Activated naive CD4-positive, alpha-beta T cell treated with Interleukin-2 at 50 U/mL for 16 hours (primary cell): Measurements from ENCODE around the gene GTPBP2.
"Not testable (repeated sequence)": the region's sequence is repeated elsewhere in the genome, so short reads cannot be mapped to it uniquely, and the experiment has no call there.

Source experiments
- DNase-seq: peaks from one replicate; pipeline ENCODE4 v3.0.0-alpha.2; 2020

GTPBP2 gene

DNA sequence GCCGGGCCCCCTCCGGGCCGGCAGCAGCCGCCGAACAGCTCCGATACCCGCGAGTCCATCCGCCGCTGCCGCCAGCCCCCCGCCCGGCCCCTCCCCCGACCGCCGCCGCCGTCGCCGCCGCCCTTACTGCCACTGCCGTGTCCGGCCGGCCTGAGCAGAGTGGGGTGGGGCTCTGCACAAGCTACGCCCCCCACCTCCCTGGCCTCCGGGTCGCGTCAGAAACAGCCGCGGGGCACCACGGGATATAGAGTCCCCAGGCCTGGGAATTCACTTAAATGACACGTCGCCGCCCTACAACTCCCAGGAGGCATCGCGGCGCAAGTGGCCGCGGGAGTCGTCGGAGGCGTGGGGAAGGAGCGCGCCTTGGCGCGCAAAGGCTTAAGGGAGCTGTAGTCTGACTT is at the start of gene GTPBP2:
TSS of gene GTPBP2 (minus strand) at position 161 of the 401 bp plus-strand sequence. CDS start at position 59, 102 bp downstream.
- DNase-seq: peak; percentile 98

GRCh38 chr6:43678341-43678740 is 49.3 kb upstream of the GTPBP2 start:
- DNase-seq: no peak

DNA sequence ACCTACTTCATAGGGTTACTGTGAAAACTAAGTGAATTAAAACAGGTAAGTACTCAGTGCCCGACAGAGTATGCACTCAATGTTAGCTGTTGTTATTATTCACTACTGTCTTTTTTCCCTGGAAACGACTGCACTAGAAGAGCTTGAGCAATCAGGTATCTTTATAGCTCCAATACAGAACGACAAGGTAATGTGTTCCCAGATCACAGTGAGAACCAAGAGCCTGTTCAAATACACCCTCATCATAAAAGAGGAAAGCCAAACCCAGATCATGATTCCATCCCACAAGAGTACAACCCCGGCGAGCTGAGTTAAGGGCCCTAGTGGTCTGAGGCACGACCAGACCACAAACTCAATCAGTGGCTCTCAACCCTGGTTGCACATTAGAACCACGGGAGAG is 48.7 kb upstream of the GTPBP2 start:
- DNase-seq: no peak

DNA sequence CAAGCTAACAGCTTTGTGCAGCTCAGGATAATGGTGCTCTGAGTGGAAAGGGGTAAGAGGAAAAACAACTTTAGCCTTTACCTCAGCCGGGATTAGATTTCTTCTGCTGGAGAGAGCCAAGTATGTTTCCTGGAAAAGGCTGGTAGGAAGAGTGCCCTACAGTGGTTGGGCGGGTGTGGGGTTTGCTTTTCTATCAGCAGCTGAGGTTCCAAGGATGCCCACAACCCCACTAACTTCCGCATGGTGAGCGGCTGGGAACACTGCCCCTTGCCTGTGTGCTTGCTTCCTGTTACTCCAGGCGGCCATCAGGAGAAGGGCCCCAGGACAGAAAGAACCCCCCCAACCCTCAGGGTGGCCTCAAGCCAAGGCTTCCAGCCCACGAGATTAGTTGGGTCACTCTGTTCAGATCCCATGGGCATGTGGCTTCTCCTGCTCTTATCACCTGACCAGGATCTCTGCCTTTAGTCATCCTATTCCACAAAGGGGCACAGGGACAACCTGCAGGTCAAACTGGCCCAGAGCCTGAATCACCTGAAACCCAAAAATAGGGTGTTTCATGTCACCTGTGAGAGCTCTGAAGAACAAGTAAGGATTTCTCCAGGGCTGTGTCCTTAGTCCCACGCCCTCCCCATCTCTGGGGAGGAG is 48.0 kb upstream of the GTPBP2 start:
- no peak for DNase-seq

GRCh38 chr6:43674921-43675320 is 45.9 kb upstream of the GTPBP2 start:
- DNase-seq: no peak

DNA sequence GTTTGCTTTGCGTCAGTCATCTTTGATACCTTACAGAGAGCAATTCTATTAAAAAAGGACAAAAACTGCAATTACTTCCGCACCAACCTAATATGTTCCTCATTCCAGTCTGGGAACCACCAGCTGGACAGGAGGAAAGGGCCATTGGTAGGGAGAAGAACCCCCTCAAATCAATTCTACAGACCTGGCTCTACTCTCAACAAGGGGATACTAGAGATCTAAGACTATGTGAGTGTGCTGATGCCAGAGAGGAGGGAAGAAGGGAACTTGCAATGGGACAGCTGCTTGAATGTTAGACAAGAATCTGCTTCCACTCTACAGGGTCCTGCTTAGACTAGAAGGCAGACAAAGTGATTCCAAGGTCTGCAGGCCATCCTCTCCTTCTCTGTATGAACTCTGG is 45.2 kb upstream of the GTPBP2 start:
- no peak for DNase-seq

GRCh38 chr6:43673444-43674084 is 44.5 kb upstream of the GTPBP2 start:
- no peak for DNase-seq

- no peak for DNase-seq
Observed at GRCh38 chr6:43671801-43672690, 43.0 kb upstream of the GTPBP2 start.

- no peak for DNase-seq
Observed at GRCh38 chr6:43671011-43671800, 42.1 kb upstream of the GTPBP2 start.

GRCh38 chr6:43670623-43670986 is 41.5 kb upstream of the GTPBP2 start:
- no peak for DNase-seq

- peak; percentile 15 for DNase-seq
Observed at GRCh38 chr6:43669922-43670622, 41.0 kb upstream of the GTPBP2 start.

DNA sequence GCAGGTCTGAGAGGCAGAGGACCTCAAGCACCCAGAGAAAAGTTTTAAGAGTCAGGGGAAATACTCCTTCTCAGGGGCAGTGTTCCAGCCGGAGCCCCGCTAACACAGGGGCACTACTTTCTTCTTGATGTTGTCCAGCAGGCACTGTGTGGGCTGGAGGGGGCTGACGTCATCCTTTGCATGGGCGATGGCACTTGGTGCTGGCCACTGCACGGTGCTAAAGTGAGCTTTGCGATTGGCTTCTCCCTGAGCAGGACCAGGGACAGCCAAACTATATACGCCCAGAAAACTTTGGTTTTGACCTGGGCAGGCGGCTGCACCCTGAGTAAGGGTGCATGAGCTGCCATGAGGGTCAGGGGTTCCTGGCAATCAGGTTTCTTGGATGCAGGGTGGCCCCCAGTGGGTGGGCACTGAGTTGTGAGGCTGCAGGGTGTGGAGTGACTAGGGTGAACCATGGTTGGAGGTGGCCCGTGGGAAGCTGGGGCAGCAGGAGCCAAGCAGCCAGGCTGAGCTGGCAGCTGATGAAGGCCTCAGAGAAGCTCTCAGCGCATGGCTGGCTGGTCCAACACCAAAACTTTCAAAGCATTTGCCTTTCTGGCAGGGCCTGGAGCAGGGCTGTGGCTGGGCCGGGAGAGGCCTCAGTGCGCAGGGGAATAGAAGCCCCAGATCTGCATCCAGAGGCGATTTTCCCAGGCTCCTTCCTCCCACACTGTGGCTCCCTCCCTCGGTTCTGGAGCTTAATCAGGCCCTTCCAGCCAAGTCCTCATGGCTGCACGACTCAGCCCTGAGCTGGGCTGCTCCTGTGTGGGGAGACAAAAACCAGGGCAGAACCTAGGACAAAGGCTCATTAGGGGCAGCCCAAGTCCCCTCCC is 40.2 kb upstream of the GTPBP2 start:
- no peak for DNase-seq

GRCh38 chr6:43668151-43669028 is 39.3 kb upstream of the GTPBP2 start:
- DNase-seq: peak; percentile 39

DNA sequence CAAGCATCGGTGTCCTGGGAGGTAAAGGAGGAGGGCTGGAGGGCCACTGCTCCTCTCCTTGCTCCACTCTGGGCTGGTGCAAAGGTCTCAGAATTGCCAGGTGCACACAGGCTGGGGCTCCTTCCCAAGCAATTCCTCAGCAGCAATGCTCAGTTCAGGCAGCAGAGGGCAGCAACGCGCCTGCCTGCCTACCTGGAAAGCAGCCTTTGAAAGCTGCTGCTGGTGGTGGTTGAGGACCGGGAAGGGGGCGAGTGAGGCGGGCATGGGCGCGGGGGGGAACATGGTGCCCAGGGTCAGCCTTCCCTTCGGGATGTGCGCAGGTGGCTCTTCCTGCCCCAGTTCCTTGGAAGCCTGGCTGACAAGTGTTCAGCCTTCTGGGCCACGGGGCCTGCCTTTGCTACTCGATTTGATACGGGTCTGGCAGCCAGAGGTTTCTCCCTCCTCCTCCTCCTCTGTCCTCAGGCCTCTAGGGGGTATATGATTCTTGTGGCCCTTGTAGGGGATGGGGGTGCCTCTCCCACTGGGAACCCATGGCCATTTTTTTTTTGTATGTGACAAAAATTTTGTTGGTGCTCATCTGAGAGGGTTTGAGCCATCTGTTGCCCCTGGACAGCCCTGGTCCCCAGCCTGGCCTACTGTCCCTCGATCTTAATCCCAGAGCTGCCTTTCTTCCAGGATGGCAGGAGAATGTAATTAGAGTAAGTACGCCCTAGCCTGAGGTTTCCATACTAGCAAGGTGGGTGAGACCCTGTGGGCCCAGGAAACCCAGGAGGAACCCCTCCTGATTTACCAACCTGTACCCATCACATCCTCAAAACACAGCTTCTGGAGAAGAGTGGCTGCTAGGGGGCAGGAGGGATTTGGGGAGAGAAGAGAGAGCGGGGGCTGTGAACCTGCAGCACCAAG is 38.4 kb upstream of the GTPBP2 start:
- peak; percentile 86 for DNase-seq

DNA sequence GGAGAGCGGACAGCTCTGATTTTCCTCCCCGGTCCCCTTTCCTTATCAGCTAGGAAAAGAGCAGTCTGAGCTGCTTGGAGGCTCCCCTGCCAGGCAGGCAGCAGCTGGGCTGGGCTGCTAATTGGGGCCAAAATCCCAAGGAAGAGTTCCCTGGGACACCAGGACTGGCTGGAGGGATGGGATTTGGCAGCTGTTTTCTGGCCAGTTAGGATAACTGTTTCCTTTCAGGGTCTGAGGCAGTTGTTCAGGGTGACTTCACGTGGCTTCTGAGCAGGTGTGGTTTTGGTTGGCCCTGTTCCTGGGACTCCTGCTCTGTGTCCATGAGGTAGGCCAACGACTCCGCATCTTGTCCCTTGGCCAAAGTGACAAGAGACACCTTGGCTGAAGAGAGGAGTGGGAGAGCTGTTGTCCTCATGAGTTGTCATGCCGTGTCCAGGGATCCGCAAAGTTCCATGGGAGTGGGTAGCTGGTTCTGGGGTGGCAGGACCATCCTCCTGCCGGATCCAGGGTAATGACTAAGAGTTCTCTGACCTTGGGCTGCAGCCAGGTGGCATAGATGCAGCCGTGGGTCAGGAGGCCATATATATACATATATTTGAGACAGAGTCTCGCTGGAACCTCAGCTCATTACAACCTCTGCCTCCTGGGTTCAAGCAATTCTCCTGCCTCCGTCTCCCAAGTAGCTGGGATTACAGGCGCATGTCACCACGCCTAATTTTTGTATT is 37.3 kb upstream of the GTPBP2 start:
- DNase-seq: no peak

DNA sequence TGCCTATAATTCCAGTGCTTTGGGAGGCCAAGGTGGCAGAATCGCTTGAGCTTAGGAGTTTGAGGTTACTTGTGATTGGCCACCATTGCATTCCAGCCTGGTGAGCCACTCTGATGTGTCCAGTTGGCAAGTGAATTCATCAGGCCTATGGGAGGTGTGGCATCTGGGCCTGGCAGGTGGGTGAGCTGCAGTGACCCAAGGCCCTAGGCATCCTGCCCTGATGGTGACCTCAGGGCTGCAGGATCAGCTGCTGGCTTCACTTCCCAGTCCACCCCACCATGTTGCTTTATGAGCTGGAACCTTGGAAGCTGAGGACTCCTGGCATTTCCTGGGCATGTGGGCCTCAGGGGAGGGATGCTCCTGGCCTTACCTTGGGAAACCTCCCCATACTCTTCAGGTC is 36.3 kb upstream of the GTPBP2 start:
- no peak for DNase-seq

- DNase-seq: not testable (repeated sequence)
Observed at GRCh38 chr6:43662948-43663347, 33.9 kb upstream of the GTPBP2 start.

- DNase-seq: no peak
Observed at GRCh38 chr6:43658161-43658560, 29.1 kb upstream of the GTPBP2 start.
